Astrocyte (in vitro differentiated cells and primary cell): Measurements from ENCODE around the gene STAB2. TPM values are rescaled to one million over a fixed set of nuclear protein-coding genes. Genes with fewer than 3 reads are reported as not detected.
"Not testable (repeated sequence)": the region's sequence is repeated elsewhere in the genome, so short reads cannot be mapped to it uniquely, and the experiment has no call there.

Experiments used
- DNase-seq: peaks from one replicate; pipeline ENCODE4 v3.0.0-alpha.2; 2010; ENCODE audit warnings: low read depth
- FAIRE-seq: peaks from 2 replicates; lab custom pipeline; 2011; peaks lifted over from hg19 to GRCh38; lab: Jason Lieb, UNC
- H2AFZ ChIP-seq: 2 replicates; pipeline ENCODE4 v1.6.0; 2012; ENCODE audit warnings: low read depth, low read length, inconsistent platforms
- H3K27ac ChIP-seq: 2 replicates; pipeline ENCODE4 v1.5.1; 2011; ENCODE audit warnings: low read depth, low read length, inconsistent platforms
- H3K27me3 ChIP-seq: 2 replicates; pipeline ENCODE4 v1.6.0; 2011; ENCODE audit warnings: low read length, inconsistent platforms; ENCODE audit not compliant: insufficient read depth
- H3K36me3 ChIP-seq: 2 replicates; pipeline ENCODE4 v1.5.1; 2011; ENCODE audit warnings: low read length, inconsistent platforms; ENCODE audit not compliant: insufficient read depth
- H3K4me1 ChIP-seq: 2 replicates; pipeline ENCODE4 v1.5.1; 2011; ENCODE audit warnings: low read length, inconsistent platforms; ENCODE audit not compliant: insufficient read depth
- H3K4me2 ChIP-seq: 2 replicates; pipeline ENCODE4 v1.6.0; 2012; ENCODE audit warnings: low read length, inconsistent platforms
- H3K4me3 ChIP-seq: 2 replicates; pipeline ENCODE4 v1.5.1; 2011; ENCODE audit warnings: low read depth, mild to moderate bottlenecking, low read length, inconsistent platforms; ENCODE audit not compliant: insufficient read depth
- H3K79me2 ChIP-seq: 2 replicates; pipeline ENCODE4 v1.6.0; 2012; ENCODE audit warnings: mild to moderate bottlenecking, low read length, inconsistent platforms; ENCODE audit not compliant: insufficient read depth
- H3K9ac ChIP-seq: 2 replicates; pipeline ENCODE4 v1.6.0; 2012; ENCODE audit warnings: mild to moderate bottlenecking, low read length, inconsistent platforms
- H3K9me3 ChIP-seq: 2 replicates; pipeline ENCODE4 v1.5.1; 2012; ENCODE audit warnings: low read depth, mild to moderate bottlenecking, low read length, inconsistent platforms; ENCODE audit not compliant: insufficient read depth
- H4K20me1 ChIP-seq: 2 replicates; pipeline ENCODE4 v1.6.0; 2012; ENCODE audit warnings: low read length, inconsistent platforms; ENCODE audit not compliant: insufficient read depth
- H3K27ac Mint-ChIP-seq: one replicate; pipeline ENCODE4 v1.8.0; 2021; ENCODE audit warnings: mild to moderate bottlenecking, mixed read lengths; ENCODE audit not compliant: unreplicated experiment
- H3K27me3 Mint-ChIP-seq: one replicate; pipeline ENCODE4 v1.8.0; 2021; ENCODE audit warnings: low read depth, mixed read lengths; ENCODE audit not compliant: unreplicated experiment
- H3K36me3 Mint-ChIP-seq: one replicate; pipeline ENCODE4 v1.8.0; 2021; ENCODE audit warnings: low read depth, mixed read lengths; ENCODE audit not compliant: unreplicated experiment
- H3K4me1 Mint-ChIP-seq: one replicate; pipeline ENCODE4 v1.8.0; 2021; ENCODE audit warnings: low read depth, mixed read lengths; ENCODE audit not compliant: unreplicated experiment
- H3K4me3 Mint-ChIP-seq: one replicate; pipeline ENCODE4 v1.8.0; 2021; ENCODE audit warnings: mild to moderate bottlenecking, moderate library complexity, mixed read lengths; ENCODE audit not compliant: unreplicated experiment
- H3K9me3 Mint-ChIP-seq: one replicate; pipeline ENCODE4 v1.8.0; 2021; ENCODE audit warnings: mild to moderate bottlenecking, mixed read lengths; ENCODE audit not compliant: unreplicated experiment
- EZH2 ChIP-seq: IDR thresholded peaks from 2 replicates; pipeline ENCODE4 v1.6.1; 2012; ENCODE audit warnings: mild to moderate bottlenecking, low read length, inconsistent platforms; ENCODE audit not compliant: insufficient read depth
- total RNA-seq: library from RNA; stranded (reverse); gene quantifications from 2 replicates; pipeline ENCODE4 v1.2.1, GENCODE V29; 2021
- TF ChIP-seq, protein P1 (sequence below): IDR thresholded peaks from 2 replicates; pipeline ENCODE4 v1.5.1; 2011; ENCODE audit warnings: low read depth, mild to moderate bottlenecking, inconsistent platforms, low read length, moderate library complexity; ENCODE audit not compliant: insufficient read depth

Gene STAB2
- total RNA-seq, 1 donor from 2014 or later, result not detected

DNA sequence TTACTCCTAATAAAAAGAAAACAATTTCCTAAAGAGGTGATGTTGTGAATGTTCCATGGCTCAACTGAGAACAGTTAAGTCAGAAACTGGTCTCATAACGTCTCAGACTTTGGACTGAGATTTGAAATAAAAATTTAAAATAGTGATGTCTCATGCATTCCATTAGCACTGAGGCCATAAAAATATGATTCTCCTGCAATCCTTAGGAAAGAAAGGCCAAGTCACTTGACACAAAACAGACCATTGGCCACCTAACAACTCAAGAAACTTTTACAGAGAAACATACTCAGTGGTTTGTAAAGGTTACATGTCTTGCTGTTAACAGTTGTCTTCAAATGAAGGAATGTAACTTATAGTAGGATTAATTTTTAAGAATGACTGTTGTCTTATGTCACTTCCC is 58.1 kb downstream of the STAB2 start:
- FAIRE-seq, result no peak
- Histone ChIP-seq H3K9me3 (no peaks in the 10 kb centered on the region), H3K4me1 (peaks cover 12% of the 10 kb centered on the region), H3K4me3 (no peak overlapping the region), H3K79me2 (no peaks in the 10 kb centered on the region), H3K4me2 (no peak overlapping the region), H3K27ac (no peak overlapping the region), H4K20me1 (no peaks in the 10 kb centered on the region), H3K9ac (no peak overlapping the region), H3K36me3 (no peaks in the 10 kb centered on the region), H2AFZ (no peak overlapping the region), H3K27me3 (no peaks in the 10 kb centered on the region)
- no peak overlapping the region for H3K27ac Mint-ChIP-seq
- H3K9me3 Mint-ChIP-seq, result no peaks in the 10 kb centered on the region
- no peaks in the 10 kb centered on the region for H3K36me3 Mint-ChIP-seq
- peak; percentile 47 for DNase-seq
- TF ChIP-seq, protein P1, sequence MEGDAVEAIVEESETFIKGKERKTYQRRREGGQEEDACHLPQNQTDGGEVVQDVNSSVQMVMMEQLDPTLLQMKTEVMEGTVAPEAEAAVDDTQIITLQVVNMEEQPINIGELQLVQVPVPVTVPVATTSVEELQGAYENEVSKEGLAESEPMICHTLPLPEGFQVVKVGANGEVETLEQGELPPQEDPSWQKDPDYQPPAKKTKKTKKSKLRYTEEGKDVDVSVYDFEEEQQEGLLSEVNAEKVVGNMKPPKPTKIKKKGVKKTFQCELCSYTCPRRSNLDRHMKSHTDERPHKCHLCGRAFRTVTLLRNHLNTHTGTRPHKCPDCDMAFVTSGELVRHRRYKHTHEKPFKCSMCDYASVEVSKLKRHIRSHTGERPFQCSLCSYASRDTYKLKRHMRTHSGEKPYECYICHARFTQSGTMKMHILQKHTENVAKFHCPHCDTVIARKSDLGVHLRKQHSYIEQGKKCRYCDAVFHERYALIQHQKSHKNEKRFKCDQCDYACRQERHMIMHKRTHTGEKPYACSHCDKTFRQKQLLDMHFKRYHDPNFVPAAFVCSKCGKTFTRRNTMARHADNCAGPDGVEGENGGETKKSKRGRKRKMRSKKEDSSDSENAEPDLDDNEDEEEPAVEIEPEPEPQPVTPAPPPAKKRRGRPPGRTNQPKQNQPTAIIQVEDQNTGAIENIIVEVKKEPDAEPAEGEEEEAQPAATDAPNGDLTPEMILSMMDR, result no peak
- no peak for TF ChIP-seq EZH2
- peaks cover 18% of the 10 kb centered on the region for H3K4me1 Mint-ChIP-seq
- no peaks in the 10 kb centered on the region for H3K27me3 Mint-ChIP-seq
- H3K4me3 Mint-ChIP-seq, result no peak overlapping the region

DNA sequence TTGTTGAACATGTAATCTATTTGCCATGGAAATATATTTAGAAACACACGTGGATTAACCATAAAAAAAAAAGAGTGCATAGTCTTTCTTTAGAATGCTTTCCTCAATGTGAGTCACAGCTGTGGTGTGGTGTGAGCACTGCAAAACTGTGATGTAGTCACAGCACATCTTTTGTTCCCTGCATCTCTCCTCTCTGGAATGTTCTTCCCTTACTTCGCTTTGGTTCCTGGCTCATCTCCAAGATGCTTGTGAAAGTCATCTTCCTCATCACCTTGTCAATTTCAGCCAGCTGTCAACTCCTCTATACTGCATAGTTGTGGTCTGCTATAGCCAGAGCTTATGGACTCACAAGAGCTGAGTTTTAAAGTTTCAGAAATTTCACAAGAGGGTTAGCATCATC is 60.2 kb downstream of the STAB2 start:
- peak overlapping the region; percentile 1 for H3K27ac ChIP-seq
- no peak overlapping the region for H3K4me3 Mint-ChIP-seq
- FAIRE-seq, result peak; percentile 54

DNA sequence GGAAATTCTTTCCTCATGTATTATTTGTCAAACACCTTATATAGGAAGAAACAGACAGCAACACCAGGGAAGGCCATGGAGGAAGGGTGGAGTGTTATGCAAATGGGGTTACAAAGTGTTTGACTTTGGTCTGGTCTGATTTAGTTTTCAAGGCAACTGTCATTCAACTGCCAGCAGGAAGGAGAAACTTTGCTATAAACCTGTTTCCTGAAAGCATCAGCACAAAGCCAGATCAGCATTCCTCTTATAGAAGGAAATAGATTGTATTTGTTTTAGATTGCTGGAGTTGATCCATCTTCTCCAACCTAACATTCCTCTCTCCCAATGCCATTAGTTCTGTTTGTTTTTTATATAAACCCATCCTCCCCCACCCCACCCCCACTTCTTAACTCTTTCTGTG is 65.7 kb downstream of the STAB2 start:
- no peaks in the 10 kb centered on the region for H3K9me3 Mint-ChIP-seq
- FAIRE-seq (no peak), DNase-seq (no peak)
- no peak overlapping the region for H2AFZ ChIP-seq
- H3K27ac ChIP-seq, result no peak overlapping the region
- H3K4me3 ChIP-seq, result no peak overlapping the region
- no peaks in the 10 kb centered on the region for H3K79me2 ChIP-seq
- H4K20me1 ChIP-seq, result no peaks in the 10 kb centered on the region
- H3K36me3 Mint-ChIP-seq, result no peaks in the 10 kb centered on the region
- no peak overlapping the region for H3K27ac Mint-ChIP-seq
- no peak overlapping the region for H3K9ac ChIP-seq
- H3K4me2 ChIP-seq, result no peak overlapping the region
- no peak for TF ChIP-seq EZH2
- TF ChIP-seq, protein P1, result no peak
- no peaks in the 10 kb centered on the region for H3K9me3 ChIP-seq
- no peaks in the 10 kb centered on the region for H3K36me3 ChIP-seq
- H3K4me3 Mint-ChIP-seq, result no peak overlapping the region
- H3K4me1 ChIP-seq, result peaks cover under 1% of the 10 kb centered on the region
- H3K4me1 Mint-ChIP-seq, result peaks cover 16% of the 10 kb centered on the region
- H3K27me3 ChIP-seq, result no peaks in the 10 kb centered on the region
- no peaks in the 10 kb centered on the region for H3K27me3 Mint-ChIP-seq

More for the DNA sequence above, 60.2 kb downstream of the STAB2 start:
- peaks cover 12% of the 10 kb centered on the region for H3K4me1 ChIP-seq
- Mint-ChIP-seq H3K36me3 (no peaks in the 10 kb centered on the region), H3K27me3 (no peaks in the 10 kb centered on the region), H3K9me3 (no peaks in the 10 kb centered on the region), H3K27ac (peak overlapping the region; percentile 55), H3K4me1 (peaks cover 20% of the 10 kb centered on the region)
- H3K9me3 ChIP-seq, result no peaks in the 10 kb centered on the region
- no peaks in the 10 kb centered on the region for H3K27me3 ChIP-seq
- peak; percentile 91 for DNase-seq
- H4K20me1 ChIP-seq, result no peaks in the 10 kb centered on the region
- H3K4me3 ChIP-seq, result no peak overlapping the region
- no peaks in the 10 kb centered on the region for H3K79me2 ChIP-seq
- TF ChIP-seq, protein P1, result no peak
- no peak for TF ChIP-seq EZH2
- no peak overlapping the region for H3K9ac ChIP-seq
- H3K4me2 ChIP-seq, result peak overlapping the region; percentile 46
- no peak overlapping the region for H2AFZ ChIP-seq
- H3K36me3 ChIP-seq, result no peaks in the 10 kb centered on the region

DNA sequence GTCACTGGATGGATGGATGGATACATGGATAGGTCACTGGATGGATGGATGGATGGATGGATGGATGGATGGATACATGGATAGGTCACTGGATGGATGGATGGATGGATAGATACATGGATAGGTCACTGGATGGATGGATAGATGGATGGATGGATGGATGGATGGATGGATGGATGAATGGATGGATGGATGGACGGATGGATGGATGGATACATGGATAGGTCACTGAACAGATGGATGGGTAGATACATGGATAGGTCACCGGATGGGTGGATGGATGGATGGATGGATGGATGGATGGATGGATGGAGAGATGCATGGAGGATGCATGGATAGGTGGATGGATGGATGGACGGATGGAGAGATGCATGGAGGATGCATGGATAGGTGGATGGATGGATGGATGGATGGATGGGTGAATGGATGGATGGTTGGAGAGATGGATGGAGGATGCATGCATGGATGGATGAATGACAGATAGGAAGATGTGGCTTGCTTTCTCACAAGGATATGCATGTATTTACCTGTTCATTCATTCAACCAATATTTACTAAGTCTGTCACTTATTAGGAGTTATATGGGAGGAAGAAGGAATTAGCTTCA is 66.6 kb downstream of the STAB2 start:
- H3K27ac ChIP-seq, H4K20me1 ChIP-seq, H3K27me3 ChIP-seq, H3K4me2 ChIP-seq, H3K4me3 Mint-ChIP-seq, H3K9me3 ChIP-seq, FAIRE-seq, H3K4me3 ChIP-seq, H3K79me2 ChIP-seq, H3K4me1 ChIP-seq, H3K27ac Mint-ChIP-seq, H3K27me3 Mint-ChIP-seq, H3K9ac ChIP-seq, DNase-seq, H2AFZ ChIP-seq, H3K36me3 ChIP-seq, H3K36me3 Mint-ChIP-seq, H3K9me3 Mint-ChIP-seq: not testable (repeated sequence)
- H3K4me1 Mint-ChIP-seq, result peaks cover 14% of the 10 kb centered on the region
